SU-DHL-6 (cell line): ENCODE data around the gene PMPCB.

Source experiments
- EZH2phosphoT487 ChIP-seq: fragments of 200-600 bp; sonication (generic), shearing (Covaris generic); conservative IDR thresholded peaks from 2 replicates; pipeline ENCODE4 v1.6.1; 2018; ENCODE audit warnings: mild to moderate bottlenecking, antibody characterized with exemption, low read length, moderate library complexity, mixed read lengths
- TF ChIP-seq, protein P1 (sequence below): fragments of 200-600 bp; sonication (generic); IDR thresholded peaks from one replicate; pipeline ENCODE4 v1.5.1; 2017; ENCODE audit warnings: antibody characterized with exemption, mild to moderate bottlenecking, low read length, moderate library complexity; ENCODE audit not compliant: insufficient read depth, poor library complexity, severe bottlenecking

- TF ChIP-seq EZH2phosphoT487: no peak
- TF ChIP-seq, protein P1, sequence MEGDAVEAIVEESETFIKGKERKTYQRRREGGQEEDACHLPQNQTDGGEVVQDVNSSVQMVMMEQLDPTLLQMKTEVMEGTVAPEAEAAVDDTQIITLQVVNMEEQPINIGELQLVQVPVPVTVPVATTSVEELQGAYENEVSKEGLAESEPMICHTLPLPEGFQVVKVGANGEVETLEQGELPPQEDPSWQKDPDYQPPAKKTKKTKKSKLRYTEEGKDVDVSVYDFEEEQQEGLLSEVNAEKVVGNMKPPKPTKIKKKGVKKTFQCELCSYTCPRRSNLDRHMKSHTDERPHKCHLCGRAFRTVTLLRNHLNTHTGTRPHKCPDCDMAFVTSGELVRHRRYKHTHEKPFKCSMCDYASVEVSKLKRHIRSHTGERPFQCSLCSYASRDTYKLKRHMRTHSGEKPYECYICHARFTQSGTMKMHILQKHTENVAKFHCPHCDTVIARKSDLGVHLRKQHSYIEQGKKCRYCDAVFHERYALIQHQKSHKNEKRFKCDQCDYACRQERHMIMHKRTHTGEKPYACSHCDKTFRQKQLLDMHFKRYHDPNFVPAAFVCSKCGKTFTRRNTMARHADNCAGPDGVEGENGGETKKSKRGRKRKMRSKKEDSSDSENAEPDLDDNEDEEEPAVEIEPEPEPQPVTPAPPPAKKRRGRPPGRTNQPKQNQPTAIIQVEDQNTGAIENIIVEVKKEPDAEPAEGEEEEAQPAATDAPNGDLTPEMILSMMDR: no peak
These were observed 573 bp downstream of the PMPCB start for GRCh38 chr7:103297837-103298179.
